ENCODE results near the gene AGPAT1.
A peak's percentile ranks its signal among the peaks of the same experiment; 100 is the strongest.
"Not testable (repeated sequence)": the region's sequence is repeated elsewhere in the genome, so short reads cannot be mapped to it uniquely, and the experiment has no call there.

Gene AGPAT1

DNA sequence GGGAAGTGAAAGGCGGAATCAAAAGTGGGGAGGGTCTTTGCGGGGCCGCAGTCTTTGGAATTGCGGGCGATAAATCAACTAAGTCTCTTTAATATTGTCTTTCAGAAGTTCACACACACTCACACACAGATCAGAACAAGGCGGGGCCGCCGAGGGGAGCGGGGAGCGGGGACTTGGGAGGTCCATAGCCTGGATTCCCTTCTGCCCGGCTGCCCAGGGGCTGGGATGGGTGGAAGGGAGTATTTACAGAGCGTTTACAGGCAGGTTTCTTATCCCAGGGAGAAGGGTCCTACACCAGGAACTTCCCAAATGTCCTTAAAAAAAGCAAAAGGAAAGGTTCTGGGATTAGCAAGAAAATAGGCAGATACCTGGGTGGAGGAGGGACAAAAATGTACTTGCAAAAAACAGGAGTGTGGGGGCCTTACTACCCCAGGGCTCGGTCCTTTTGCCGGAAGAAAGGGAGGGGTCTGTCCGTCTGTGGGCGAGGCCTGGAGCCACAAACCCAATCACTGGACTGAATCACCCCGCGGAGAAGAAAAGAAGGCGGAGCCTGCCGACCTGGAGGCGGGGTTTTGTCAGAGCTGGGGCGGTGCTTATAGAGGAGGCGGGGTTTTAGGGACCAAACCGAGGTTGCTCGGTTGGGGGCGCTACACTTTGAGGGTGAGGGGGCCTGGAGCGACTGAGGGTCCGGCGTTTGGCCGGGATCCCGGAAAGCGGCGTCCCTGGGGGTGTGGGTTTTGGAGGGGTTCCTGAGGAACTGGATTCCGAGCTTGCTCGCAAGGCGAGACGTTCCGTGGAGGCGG is 27.4 kb downstream of the AGPAT1 start:
- no peak for FAIRE-seq

DNA sequence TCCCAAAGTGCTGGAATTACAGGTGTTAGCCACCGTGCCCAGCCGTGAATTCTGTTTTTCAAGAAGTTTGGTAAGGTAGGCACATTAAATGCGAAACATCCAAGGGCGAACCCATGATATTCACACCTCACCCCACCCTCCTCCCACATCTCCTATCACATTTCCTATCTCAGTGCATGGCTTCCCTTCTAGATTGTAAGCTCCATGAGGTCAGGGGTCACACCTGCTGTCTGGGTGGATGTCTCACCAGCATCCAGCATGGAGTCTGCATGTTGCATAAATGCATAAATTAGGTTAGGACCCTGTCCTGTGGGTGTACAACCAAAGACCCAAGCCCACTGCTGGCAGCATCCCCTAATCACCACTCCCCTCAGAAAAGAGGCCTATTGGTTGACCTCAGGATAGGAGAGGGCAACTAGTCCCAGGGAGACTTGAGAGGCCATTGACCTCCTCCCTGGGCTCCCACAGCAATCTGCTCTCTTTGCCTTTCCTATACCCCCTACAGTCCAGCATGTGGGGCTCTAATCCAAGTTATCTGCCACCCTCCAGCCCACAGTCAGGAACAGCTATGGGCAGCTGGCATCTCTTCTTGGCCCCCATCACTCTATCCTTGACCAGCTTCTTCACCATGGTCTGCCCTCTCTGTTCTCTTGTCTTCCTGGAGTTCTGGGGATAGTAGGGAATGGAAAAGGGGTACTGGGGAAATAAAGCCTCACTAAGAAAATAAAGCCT is 28.3 kb downstream of the AGPAT1 start:
- FAIRE-seq, result no peak

GRCh38 chr6:32146687-32147086 is 29.2 kb downstream of the AGPAT1 start:
- no peak for FAIRE-seq

DNA sequence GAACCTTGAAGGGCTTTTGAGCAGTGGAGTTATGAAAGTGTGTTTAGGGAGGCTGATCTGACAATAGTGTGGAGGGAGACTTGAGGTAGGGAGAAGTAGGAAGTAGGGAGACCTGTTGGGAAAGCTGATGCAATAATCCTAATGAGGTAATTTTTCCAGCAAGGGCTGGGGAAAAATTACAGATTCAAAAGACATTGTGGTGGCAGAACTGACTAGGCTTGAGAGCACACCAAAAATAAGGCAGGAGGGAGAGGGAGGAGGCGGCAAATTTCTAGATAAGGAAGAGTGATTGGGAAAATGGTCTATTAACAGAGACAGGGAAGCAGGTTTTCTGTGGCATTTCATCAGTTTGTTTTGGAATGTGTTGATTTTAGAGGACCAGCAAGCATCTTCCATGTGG is 29.6 kb downstream of the AGPAT1 start:
- FAIRE-seq, result no peak

DNA sequence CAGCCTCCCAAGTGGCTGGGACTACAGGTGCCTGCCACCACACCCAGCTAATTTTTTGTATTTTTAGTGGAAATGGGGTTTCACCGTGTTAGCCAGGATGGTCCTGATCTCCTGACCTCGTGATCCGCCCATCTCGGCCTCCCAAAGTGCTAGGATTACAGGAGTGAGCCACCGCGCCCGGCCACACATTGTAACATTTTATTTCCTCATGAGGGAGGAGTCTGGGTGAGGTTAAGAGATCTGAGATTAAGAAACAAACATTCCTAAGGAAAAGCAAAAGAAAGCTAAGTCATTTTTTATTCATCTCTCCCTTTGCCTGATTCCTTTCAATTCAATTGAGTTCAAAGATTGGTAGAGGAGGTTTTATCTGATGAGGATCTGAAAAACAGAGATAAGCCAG is 31.6 kb downstream of the AGPAT1 start:
- not testable (repeated sequence) for FAIRE-seq

DNA sequence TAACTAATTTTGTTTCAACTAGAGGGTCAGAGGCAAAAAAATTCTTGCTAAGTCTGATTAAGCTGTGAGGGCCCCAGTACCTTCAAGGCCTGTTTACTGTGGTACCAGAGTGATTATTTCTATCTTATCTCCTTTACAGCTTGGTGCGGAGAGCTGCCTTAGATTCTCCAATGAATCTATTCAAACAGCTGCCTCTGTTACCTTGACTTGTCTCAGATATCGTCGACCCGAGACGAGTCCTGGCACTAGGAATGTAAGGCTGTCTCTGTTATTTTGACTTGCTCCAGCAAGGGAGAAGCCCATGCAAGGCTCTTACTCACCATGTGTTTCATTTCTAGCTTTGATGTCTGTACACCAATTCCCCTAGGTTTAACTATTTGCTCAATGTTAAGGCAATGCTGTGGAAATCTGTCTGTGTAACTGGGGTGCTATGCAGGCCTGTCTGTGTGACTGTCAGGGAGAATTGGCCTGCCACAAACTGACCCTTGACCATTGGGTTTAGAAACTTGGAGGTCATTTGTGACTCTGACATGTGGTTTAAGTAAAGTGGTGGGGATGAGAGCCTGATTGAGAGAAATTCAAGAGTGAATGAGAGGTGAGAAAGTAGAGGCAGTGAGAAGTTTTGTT is 35.4 kb downstream of the AGPAT1 start:
- no peak for FAIRE-seq

DNA sequence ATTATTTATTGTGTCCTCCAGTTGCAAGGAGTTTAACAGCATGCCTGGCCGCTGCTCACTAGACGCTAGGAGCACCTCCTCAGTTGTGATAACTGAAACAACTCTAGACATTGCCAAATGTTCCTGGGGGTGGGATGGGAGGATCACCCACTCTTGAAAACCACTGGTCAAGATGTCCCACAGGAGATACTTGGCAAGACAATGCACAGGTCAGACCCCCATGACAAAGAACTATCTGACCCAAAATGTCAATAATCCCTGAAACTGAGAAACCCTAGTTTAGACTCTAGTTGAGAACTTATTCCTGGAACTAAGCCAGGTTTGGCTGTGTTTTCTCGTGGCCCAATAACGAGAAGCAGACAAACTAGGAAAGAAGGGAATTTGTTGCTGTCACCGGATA is 36.3 kb downstream of the AGPAT1 start:
- no peak for FAIRE-seq

DNA sequence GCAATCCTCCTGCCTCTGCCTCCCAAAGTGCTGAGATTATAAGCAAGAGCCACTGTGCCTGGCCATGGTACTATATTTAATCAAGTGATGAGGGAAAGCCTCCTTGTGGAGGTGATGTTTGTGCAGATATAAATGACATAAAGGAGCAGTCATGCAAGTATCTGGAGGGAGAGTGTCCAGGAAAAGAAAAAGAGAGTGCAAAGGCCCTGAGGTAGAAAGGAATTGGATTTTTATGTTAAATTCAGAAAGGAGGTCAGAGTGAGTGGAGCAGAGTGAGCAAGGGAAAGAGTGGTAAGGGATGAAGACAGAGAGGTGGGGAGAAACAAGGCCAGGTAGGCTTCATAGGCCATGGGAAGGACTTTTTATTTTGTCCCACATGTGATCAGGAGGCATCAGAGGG is 38.4 kb downstream of the AGPAT1 start:
- FAIRE-seq, result no peak

GRCh38 chr6:32133786-32134185 is 42.1 kb downstream of the AGPAT1 start:
- FAIRE-seq, result no peak

DNA sequence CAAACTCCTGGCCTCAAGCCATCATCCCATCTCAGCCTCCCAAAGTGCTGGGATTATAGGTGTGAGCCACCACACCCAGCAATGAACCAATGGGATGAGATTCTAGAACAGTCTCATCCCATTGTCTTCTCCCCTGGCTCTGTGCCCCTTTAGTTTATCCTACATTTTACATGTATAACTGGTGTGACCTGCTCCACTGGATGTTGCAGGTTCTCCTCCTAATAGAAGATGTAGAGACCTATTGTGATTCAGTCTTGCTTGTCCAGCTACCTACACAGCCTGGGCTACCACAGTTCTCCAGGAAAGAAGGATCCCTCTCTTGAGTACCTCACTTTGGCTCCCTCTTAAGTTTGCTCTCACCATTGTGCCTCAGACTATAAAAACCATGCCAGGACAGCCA is 43.8 kb downstream of the AGPAT1 start:
- FAIRE-seq, result no peak

- FAIRE-seq, result no peak
These were observed 44.4 kb downstream of the AGPAT1 start for GRCh38 chr6:32131439-32131948.

DNA sequence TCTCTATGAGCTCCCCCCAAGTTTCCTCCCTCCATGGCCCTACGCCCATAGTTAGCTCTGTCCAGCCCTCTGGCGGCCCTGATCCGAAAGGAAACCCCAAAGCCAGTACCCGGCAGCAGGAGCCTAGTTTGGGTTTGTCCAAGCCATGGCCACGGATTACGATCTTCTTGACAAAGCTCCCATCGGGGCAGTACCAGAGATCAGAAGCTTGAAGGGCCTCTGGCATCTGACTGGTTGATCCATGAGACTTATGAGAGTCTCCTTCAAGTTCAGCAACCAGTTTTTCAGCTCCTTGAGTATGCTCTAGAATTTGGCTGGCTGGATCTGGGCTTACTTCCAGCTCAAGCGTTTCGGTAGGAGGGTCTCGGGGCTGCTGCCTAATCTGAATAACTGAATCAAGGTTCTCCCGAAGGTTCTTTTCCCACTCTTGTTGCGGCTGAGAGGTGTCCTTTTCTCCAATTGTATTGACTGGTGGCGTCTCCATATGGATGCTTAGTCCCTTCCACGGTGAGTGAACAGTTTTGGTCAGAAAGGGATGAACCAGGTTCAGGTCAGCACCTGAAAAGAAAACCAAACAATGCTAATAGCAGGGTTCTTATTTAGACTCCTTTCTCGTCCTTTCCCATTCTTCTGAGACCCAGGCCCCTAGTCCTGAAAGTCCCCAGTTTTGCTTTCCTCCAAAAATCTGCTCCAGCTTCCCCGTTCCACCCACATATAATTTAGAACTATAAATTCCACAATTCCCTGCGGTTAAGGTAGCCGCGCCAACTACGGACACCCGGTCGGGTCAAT is 46.4 kb downstream of the AGPAT1 start:
- no peak for FAIRE-seq

DNA sequence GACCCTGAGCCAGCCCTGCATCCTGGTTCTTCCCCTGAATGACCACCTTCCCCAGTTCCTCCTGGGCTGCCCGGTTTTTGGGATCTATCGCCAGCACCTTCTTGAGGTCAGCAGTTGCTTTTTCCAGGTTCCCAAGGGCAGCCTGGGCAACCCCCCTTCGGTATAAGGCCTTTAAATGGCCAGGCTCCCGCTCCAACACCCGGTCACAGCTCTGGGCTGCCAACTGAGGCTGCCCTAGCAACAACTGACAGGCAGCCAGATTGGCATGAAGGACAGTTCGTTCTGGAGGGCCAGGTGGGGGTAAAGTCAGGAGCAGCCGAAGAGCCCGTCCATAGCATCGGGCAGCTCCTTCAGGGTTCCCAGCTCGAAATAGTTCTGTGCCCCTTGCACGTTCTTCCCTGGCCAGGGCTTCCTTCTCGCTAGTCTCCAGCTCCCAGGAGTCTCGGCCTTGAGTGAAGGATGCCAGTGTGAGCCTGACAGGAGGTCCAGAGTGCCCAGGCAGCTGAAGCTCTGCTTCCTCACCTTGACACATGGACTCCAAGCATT is 47.1 kb downstream of the AGPAT1 start:
- no peak for FAIRE-seq

- peak; percentile 18 for FAIRE-seq
These were observed 47.9 kb downstream of the AGPAT1 start, which contains the start of gene ATF6B for GRCh38 chr6:32127717-32128592. ATF6B (minus strand) TSS chr6:32128246; CDS start chr6:32128207, 39 bp downstream.

- no peak for FAIRE-seq
These were observed 48.5 kb downstream of the AGPAT1 start for GRCh38 chr6:32127409-32127716.

DNA sequence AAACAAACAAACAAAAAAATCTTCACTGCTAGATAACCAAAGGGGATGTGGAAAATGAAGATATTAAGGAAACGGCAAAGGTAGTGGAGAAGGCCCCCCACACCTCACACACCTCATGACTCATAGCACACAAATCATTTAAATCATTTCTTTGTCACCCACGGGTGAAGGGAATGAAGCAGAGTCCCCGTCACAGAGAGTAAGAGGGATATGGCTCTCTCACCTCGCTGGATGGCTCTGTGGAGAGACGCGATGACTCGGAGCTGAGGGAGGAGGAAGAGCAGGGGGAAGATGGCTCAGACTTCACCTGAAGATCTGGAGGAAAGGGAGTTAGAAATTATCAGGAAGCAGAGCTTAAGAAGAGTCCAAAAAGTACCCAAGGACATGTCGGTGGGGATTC is 49.0 kb downstream of the AGPAT1 start:
- FAIRE-seq, result no peak

DNA sequence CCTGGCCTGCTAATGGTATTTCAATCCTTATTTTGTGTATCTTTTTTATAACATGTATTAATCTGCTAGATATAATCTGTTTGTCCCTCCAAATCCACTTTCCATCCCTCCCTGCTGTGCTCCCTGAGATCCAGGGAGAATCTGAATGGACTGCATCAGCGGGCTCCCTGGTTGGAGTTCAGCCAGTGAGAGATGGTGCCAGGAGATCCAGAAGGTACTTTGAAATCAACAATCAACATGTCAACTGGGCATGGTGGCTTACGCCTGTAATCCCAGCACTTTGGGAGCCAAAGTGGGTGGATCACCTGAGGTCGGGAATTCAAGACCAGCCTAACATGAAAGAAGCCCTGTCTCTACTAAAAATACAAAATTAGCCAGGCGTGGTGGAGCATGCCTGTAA is 52.2 kb downstream of the AGPAT1 start:
- no peak for FAIRE-seq

DNA sequence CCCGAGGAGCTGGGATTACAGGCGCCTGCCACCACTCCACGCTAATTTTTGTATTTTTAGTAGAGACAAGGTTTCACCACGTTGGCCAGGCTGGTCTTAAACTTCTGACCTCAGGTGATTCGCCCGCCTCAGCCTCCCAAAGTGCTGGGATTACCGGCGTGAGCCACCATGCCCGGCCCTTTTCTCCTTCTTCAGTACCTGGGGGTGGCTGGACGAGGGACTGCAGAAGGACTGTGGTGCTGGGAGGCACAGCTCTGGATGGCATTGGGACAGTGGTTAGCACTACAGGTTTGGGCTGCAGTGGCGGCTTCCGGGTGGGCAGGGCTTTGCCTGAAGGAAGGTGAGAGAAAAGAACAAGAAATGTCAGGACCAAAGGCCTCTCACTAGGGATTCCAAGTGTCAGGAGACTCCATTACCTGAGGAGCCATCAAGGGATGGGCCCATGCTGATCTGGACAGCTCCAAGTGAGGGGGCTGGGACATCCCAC is 55.3 kb downstream of the AGPAT1 start:
- FAIRE-seq, result no peak

- FAIRE-seq, result no peak
These were observed 56.9 kb downstream of the AGPAT1 start for GRCh38 chr6:32118782-32119628.

Measured in colon (tissue), 2 donors.